Stomach (tissue), 9 donors: ENCODE data around the gene PKMYT1. TPM values are rescaled to one million over a fixed set of nuclear protein-coding genes. Genes with fewer than 3 reads are reported as not detected.
A peak's percentile ranks its signal among the peaks of the same experiment; 100 is the strongest.

Source experiments
- DNase-seq, 2 donors: peaks; one replicate each; pipeline versions ENCODE4 v3.0.0 to v3.0.0-alpha.2; 2013 to 2019
- H3K27ac ChIP-seq, 5 donors: fragments of 200-600 bp in 4 of 5; sonication (generic) in 4 of 5; one replicate each; pipeline ENCODE4 v1.5.1; 2013 to 2019; ENCODE audit warnings: mild to moderate bottlenecking in 1 of 5, moderate library complexity in 1 of 5
- H3K27me3 ChIP-seq, 3 donors: fragments of 200-600 bp; sonication (generic); one replicate each; pipeline ENCODE4 v1.5.1; 2017 to 2019; ENCODE audit warnings: mixed run types in 1 of 3
- H3K36me3 ChIP-seq, 4 donors: fragments of 200-600 bp; sonication (generic); 1 replicate in 3 of 4; 2 replicates in 1 of 4; pipeline ENCODE4 v1.5.1; 2016 to 2019
- H3K4me1 ChIP-seq, 4 donors: fragments of 200-600 bp; sonication (generic); one replicate each; pipeline ENCODE4 v1.5.1; 2016 to 2019
- H3K4me3 ChIP-seq, 4 donors: fragments of 200-600 bp; sonication (generic) in 3 of 4; one replicate each; pipeline ENCODE4 v1.5.1; 2016 to 2019; ENCODE audit warnings: mild to moderate bottlenecking in 1 of 4
- H3K9me3 ChIP-seq, 4 donors: fragments of 200-600 bp; sonication (generic); one replicate each; pipeline ENCODE4 v1.5.1; 2016 to 2019
- EP300 ChIP-seq: sonication (generic); formaldehyde crosslinking; IDR thresholded peaks from one replicate; pipeline ENCODE4 v1.6.1; 2017; ENCODE audit warnings: antibody characterized with exemption
- POLR2A ChIP-seq, 4 donors: fragments of 450-650 bp; IDR thresholded peaks; one replicate each; pipeline ENCODE4 v1.6.1; 2016; ENCODE audit warnings: antibody characterized with exemption in 4 of 4, control low read depth in 2 of 4, mild to moderate bottlenecking in 1 of 4, moderate library complexity in 1 of 4
- POLR2AphosphoS5 ChIP-seq, 3 donors: sonication (generic); formaldehyde crosslinking; IDR thresholded peaks; one replicate each; pipeline ENCODE4 v1.6.1; 2016; ENCODE audit warnings: antibody characterized with exemption in 3 of 3
- WGBS, 5 donors: extraction: QIAGEN DNeasy Blood & Tissue Kit in 3 of 5; methylation state at CpG; one replicate each; pipeline versions ENCODE4 v1.1.5 to v1.1.7; 2013 to 2018; 5-methylcytosine and 5-hydroxymethylcytosine counted together
- intact Hi-C: fragments of 100-400 bp; cut with DNase I; formaldehyde crosslinking; loops from one replicate; pipeline ENCODE4 v1.15.1; 2023; ENCODE audit warnings: low total_unique reads
- polyA plus RNA-seq, 3 donors: library from polyadenylated mRNA; stranded (reverse); fragments of 200-250 nt; gene quantifications; one replicate each; pipeline ENCODE4 v1.2.3, GENCODE V29; 2013
- total RNA-seq, 5 donors: library from RNA; depleted of rRNA; stranded (reverse); fragments of >200 nt; gene quantifications; one replicate each; pipeline versions ENCODE4 v1.1.0 to v1.2.3, GENCODE V29; 2014 to 2016
- TF ChIP-seq, protein P1 (sequence below), 7 experiments: fragments of 450-650 bp in 4 of 7; fragments of 200-600 bp in 3 of 7; sonication (generic) in 3 of 7; IDR thresholded peaks; one replicate each; pipeline ENCODE4 v1.5.1; 2016 to 2019; ENCODE audit warnings: antibody characterized with exemption in 7 of 7, control low read depth in 2 of 7, mild to moderate bottlenecking in 1 of 7
- donor health status: healthy with polysubstance abuse.
- donor health status: Bipolar disorder and iron deficiency.
- donor health status: healthy.

PKMYT1 gene
- total and polyA plus RNA-seq, 8 donors: 1.8 to 19.3 (median 9.5) TPM

GRCh38 chr16:2988590-2989099, 8.4 kb upstream of the PKMYT1 start:
- Histone ChIP-seq H3K9me3 (no peaks in the 10 kb centered on the region), H3K4me3 (no peak overlapping the region), H3K4me1 (peaks cover 6 to 27% (median 19%) of the 10 kb centered on the region in 4 donors), H3K27me3 (peaks cover 0 to 43% (median 8%) of the 10 kb centered on the region in 3 donors), H3K36me3 (no peaks in the 10 kb centered on the region), H3K27ac (no peak overlapping the region)
- no peak for DNase-seq
- intact Hi-C loops: no loop called here
- WGBS, 5 donors: 70 to 88% (median 80%) methylated on average over 8 of the region's 8 CpGs
- TF ChIP-seq EP300 (no peak), POLR2AphosphoS5 (IDR thresholded peaks at IDR 0.05) (no peak), POLR2A (IDR thresholded peaks at IDR 0.05) (no peak)
- TF ChIP-seq, protein P1, sequence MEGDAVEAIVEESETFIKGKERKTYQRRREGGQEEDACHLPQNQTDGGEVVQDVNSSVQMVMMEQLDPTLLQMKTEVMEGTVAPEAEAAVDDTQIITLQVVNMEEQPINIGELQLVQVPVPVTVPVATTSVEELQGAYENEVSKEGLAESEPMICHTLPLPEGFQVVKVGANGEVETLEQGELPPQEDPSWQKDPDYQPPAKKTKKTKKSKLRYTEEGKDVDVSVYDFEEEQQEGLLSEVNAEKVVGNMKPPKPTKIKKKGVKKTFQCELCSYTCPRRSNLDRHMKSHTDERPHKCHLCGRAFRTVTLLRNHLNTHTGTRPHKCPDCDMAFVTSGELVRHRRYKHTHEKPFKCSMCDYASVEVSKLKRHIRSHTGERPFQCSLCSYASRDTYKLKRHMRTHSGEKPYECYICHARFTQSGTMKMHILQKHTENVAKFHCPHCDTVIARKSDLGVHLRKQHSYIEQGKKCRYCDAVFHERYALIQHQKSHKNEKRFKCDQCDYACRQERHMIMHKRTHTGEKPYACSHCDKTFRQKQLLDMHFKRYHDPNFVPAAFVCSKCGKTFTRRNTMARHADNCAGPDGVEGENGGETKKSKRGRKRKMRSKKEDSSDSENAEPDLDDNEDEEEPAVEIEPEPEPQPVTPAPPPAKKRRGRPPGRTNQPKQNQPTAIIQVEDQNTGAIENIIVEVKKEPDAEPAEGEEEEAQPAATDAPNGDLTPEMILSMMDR (IDR thresholded peaks at IDR 0.05): no peak

DNA sequence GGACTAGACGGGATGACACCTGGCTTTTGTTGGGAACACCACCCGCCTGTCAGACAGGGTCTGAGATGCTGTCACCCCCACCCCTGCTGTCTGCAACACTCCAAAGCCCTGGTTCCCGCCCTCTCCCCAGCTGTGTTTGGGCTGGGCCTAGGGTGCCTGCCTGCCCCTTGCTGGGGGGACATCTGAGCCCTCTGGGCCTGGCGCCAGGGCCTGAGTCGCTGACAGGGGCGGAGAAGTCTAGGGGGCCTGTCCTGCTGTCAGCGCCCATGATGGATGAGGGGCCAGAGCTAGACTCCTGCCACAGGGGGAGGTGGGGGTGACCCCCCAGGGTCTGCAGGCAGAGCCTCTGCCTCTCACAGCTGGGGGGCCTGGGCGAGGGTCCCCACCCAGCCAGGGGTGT, 7.6 kb upstream of the PKMYT1 start:
- TF ChIP-seq POLR2AphosphoS5 (IDR thresholded peaks at IDR 0.05) (no peak), EP300 (no peak), POLR2A (IDR thresholded peaks at IDR 0.05) (no peak)
- TF ChIP-seq, protein P1 (IDR thresholded peaks at IDR 0.05): no peak
- Histone ChIP-seq H3K36me3 (no peaks in the 10 kb centered on the region), H3K27ac (no peak overlapping the region), H3K27me3 (peaks cover 0 to 43% (median 8%) of the 10 kb centered on the region in 3 donors), H3K4me3 (no peak overlapping the region), H3K4me1 (peaks cover 6 to 32% (median 23%) of the 10 kb centered on the region in 4 donors), H3K9me3 (no peaks in the 10 kb centered on the region)
- WGBS, 5 donors: 55 to 79% (median 75%) methylated on average over 7 to 8 of the region's 8 CpGs
- peak in 1 of 2 donors; percentile 59 for DNase-seq
- intact Hi-C loops: no loop called here

GRCh38 chr16:2987286-2987685, 7.0 kb upstream of the PKMYT1 start:
- no peaks in the 10 kb centered on the region for H3K36me3 ChIP-seq
- H3K4me1 ChIP-seq: peaks cover 6 to 32% (median 23%) of the 10 kb centered on the region in 4 donors
- H3K27ac ChIP-seq: no peak overlapping the region
- H3K27me3 ChIP-seq: peaks cover 0 to 43% (median 8%) of the 10 kb centered on the region in 3 donors
- H3K4me3 ChIP-seq: no peak overlapping the region
- TF ChIP-seq POLR2AphosphoS5 (IDR thresholded peaks at IDR 0.05): no peak
- no peak for TF ChIP-seq EP300
- TF ChIP-seq, protein P1 (IDR thresholded peaks at IDR 0.05): no peak
- no peak for TF ChIP-seq POLR2A (IDR thresholded peaks at IDR 0.05)
- H3K9me3 ChIP-seq: no peaks in the 10 kb centered on the region
- intact Hi-C loops: no loop called here
- 83 to 93% (median 90%) methylated on average over 6 to 9 of the region's 9 CpGs for WGBS, 5 donors
- no peak for DNase-seq

DNA sequence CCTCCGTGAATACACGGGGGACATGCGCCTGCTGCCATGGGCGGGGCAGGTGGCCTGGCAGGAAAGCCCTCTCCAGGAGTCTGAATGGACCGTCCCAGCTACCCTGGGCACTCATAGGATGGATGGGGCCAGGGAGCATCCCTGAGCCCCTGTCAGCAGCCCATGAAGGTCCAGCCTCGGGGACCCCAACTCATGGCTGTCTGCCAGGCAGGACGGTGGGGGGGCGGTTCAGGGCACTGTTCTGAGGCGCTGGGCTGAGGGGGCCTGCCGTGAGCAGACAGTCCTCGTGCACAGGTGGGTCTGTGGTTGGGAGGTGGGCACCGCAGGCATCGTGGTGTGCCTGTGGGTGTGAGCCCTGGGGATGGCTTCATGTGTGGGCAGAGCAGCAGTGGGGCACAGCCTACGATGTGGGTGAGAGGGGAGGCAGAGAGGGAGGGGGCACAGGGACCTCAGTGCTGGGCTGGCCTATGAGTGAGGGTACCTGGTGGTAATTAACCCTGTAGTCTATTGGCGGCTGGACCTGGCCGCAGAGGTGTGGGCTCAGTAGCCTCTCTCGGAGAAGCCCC, 6.5 kb upstream of the PKMYT1 start:
- H3K4me3 ChIP-seq: no peak overlapping the region
- H3K27me3 ChIP-seq: peaks cover 0 to 43% (median 8%) of the 10 kb centered on the region in 3 donors
- no peak for TF ChIP-seq EP300
- no peak for TF ChIP-seq POLR2A (IDR thresholded peaks at IDR 0.05)
- TF ChIP-seq POLR2AphosphoS5 (IDR thresholded peaks at IDR 0.05): no peak
- TF ChIP-seq, protein P1 (IDR thresholded peaks at IDR 0.05): no peak
- 71 to 79% (median 76%) methylated on average over 15 to 17 of the region's 17 CpGs for WGBS, 5 donors
- peaks cover 6 to 32% (median 23%) of the 10 kb centered on the region in 4 donors for H3K4me1 ChIP-seq
- no peak overlapping the region for H3K27ac ChIP-seq
- no peak for DNase-seq
- intact Hi-C loops: no loop called here
- no peaks in the 10 kb centered on the region for H3K36me3 ChIP-seq
- no peaks in the 10 kb centered on the region for H3K9me3 ChIP-seq
